ENCODE results near the gene ERGIC3.

ERGIC3 gene

DNA sequence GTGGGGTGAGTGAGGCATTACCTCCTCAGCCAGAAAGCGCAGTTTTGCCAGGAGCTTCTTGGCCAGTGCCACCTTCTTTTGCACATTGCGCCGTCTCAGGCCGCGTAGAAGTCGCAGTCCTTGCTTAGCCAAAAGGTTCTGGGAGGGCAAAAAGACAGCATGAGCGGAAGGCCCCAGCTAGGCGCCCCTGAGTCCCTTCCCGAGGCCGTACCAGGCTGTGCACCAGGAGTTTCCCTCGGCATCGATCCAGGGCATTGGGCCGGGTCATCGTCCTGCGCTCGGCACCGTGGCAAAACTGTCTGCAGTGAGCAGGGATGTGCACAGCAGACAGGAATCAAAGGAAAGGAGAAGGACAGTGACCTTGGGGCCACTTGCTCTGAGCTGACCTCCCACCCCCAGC lies 53.6 kb downstream of the ERGIC3 start:
- Histone ChIP-seq H3K4me3 (ENCODE audit: low read length) (no peak overlapping the region), H3K9me3 (ENCODE audit: control insufficient read depth, insufficient read depth, low read length) (no peaks in the 10 kb centered on the region), H3K4me1 (ENCODE audit: control insufficient read depth, insufficient read depth, low read length) (0 out of 2 replicates have a peak, but pooled peaks cover under 1% of the 10 kb centered on the region), H3K27me3 (ENCODE audit: control insufficient read depth, insufficient read depth, low read length) (peaks cover 2% of the 10 kb centered on the region; the same call in 1 of the 2 replicates), H3K27ac (ENCODE audit: low read length) (no peak overlapping the region), H3K36me3 (ENCODE audit: control insufficient read depth, insufficient read depth, low read length) (no peaks in the 10 kb centered on the region)
- WGBS (ENCODE audit: insufficient coverage, insufficient read length) = no CpG with 5 or more reads among the region's 17 CpGs
- no peak for DNase-seq (ENCODE audit: low read depth, low spot score)

DNA sequence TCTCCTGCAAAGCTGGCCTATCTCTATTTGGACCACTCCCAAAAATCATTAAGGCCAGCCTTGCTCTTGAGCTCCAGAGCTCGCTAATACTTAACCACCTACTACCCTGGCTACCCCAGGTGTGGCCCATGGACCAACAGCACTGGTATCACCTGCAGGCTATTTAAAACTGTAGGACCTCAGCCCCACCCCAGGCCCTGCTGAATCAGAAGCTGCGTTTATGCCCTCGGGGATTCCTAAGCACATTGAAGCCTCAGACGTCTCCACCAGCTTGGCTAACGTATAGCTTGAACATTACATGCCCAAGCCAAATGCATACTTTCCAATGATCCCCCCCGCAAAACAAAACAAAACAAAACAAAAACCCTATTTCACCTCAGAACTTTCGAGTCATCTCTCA lies 54.0 kb downstream of the ERGIC3 start:
- Histone ChIP-seq H3K27me3 (ENCODE audit: control insufficient read depth, insufficient read depth, low read length) (peaks cover 2% of the 10 kb centered on the region; the same call in 1 of the 2 replicates), H3K27ac (ENCODE audit: low read length) (no peak overlapping the region), H3K4me1 (ENCODE audit: control insufficient read depth, insufficient read depth, low read length) (0 out of 2 replicates have a peak, but pooled peaks cover 1% of the 10 kb centered on the region), H3K9me3 (ENCODE audit: control insufficient read depth, insufficient read depth, low read length) (no peaks in the 10 kb centered on the region), H3K4me3 (ENCODE audit: low read length) (no peak overlapping the region), H3K36me3 (ENCODE audit: control insufficient read depth, insufficient read depth, low read length) (no peaks in the 10 kb centered on the region)
- whole genome bisulfite sequencing (ENCODE audit: insufficient coverage, insufficient read length) = 98% methylated on average over 2 of the region's 7 CpGs
- no peak for DNase-seq (ENCODE audit: low read depth, low spot score)

GRCh38 chr20:35597186-35597585 lies 55.3 kb downstream of the ERGIC3 start:
- no CpG with 5 or more reads among the region's 2 CpGs for WGBS (ENCODE audit: insufficient coverage, insufficient read length)
- Histone ChIP-seq H3K27me3 (ENCODE audit: control insufficient read depth, insufficient read depth, low read length) (peaks cover 2% of the 10 kb centered on the region; the same call in 1 of the 2 replicates), H3K9me3 (ENCODE audit: control insufficient read depth, insufficient read depth, low read length) (no peaks in the 10 kb centered on the region), H3K27ac (ENCODE audit: low read length) (no peak overlapping the region), H3K4me1 (ENCODE audit: control insufficient read depth, insufficient read depth, low read length) (0 out of 2 replicates have a peak, but pooled peaks cover 1% of the 10 kb centered on the region), H3K4me3 (ENCODE audit: low read length) (no peak overlapping the region), H3K36me3 (ENCODE audit: control insufficient read depth, insufficient read depth, low read length) (no peaks in the 10 kb centered on the region)
- no peak for DNase-seq (ENCODE audit: low read depth, low spot score)

- no CpG with 5 or more reads among the region's 7 CpGs for WGBS (ENCODE audit: insufficient coverage, insufficient read length)
- H3K4me1 ChIP-seq (ENCODE audit: control insufficient read depth, insufficient read depth, low read length) = 0 out of 2 replicates have a peak, but pooled peaks cover 1% of the 10 kb centered on the region
- H3K36me3 ChIP-seq (ENCODE audit: control insufficient read depth, insufficient read depth, low read length) = no peaks in the 10 kb centered on the region
- no peaks in the 10 kb centered on the region for H3K9me3 ChIP-seq (ENCODE audit: control insufficient read depth, insufficient read depth, low read length)
- H3K27ac ChIP-seq (ENCODE audit: low read length) = no peak overlapping the region
- no peak overlapping the region for H3K4me3 ChIP-seq (ENCODE audit: low read length)
- no peak for DNase-seq (ENCODE audit: low read depth, low spot score)
- H3K27me3 ChIP-seq (ENCODE audit: control insufficient read depth, insufficient read depth, low read length) = peaks cover 5% of the 10 kb centered on the region; the same call in 1 of the 2 replicates
These were observed 56.6 kb downstream of the ERGIC3 start for GRCh38 chr20:35598476-35598875.

DNA sequence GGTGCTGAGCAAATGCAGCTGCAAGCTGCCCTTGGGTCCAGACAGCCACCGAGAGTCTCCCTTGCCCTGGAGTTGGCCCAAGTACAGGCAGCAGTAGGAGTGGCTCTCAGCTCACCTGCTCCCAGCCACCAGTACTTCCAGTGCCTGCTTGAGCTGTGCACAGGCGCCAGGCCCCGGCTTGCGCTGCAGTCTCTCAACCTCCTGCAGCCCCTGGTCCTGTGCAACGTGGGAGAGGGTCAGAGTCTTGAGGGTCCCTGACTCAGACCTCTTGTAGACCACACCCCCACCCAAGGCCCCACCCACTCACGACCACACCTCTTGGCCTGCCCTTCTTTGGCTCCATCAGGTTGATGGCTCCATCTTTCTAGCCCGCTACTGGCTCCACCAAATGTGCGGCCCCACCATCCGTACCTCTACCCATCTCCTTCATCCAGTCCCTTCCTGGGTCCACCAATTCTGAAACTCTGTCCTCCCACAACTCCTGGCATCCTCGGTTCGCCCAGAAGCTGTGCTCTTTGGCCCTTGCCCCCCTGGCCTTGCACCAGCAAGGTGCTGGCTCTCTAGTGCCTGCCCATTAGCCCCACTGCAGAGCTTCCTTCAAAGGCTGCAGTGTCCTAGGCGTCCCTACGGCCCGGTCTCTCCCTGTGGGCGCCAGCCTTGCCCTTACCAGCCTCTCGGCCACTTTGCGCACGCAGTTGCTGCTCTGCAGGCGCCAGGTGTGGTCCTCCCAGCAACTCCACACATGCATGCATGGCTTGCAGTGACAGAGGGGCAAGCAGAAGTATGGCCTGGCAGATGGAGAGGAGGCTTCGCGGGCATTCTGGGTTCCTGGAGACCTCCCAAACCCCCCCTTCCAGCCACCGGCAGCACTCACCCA lies 57.3 kb downstream of the ERGIC3 start:
- peaks cover 5% of the 10 kb centered on the region; the same call in 1 of the 2 replicates for H3K27me3 ChIP-seq (ENCODE audit: control insufficient read depth, insufficient read depth, low read length)
- H3K27ac ChIP-seq (ENCODE audit: low read length) = no peak overlapping the region
- no peaks in the 10 kb centered on the region for H3K9me3 ChIP-seq (ENCODE audit: control insufficient read depth, insufficient read depth, low read length)
- no peak overlapping the region for H3K4me3 ChIP-seq (ENCODE audit: low read length)
- no CpG with 5 or more reads among the region's 22 CpGs for WGBS (ENCODE audit: insufficient coverage, insufficient read length)
- H3K36me3 ChIP-seq (ENCODE audit: control insufficient read depth, insufficient read depth, low read length) = no peaks in the 10 kb centered on the region
- no peak for DNase-seq (ENCODE audit: low read depth, low spot score)
- 0 out of 2 replicates have a peak, but pooled peaks cover 1% of the 10 kb centered on the region for H3K4me1 ChIP-seq (ENCODE audit: control insufficient read depth, insufficient read depth, low read length)

- Histone ChIP-seq H3K4me1 (ENCODE audit: control insufficient read depth, insufficient read depth, low read length) (0 out of 2 replicates have a peak, but pooled peaks cover 1% of the 10 kb centered on the region), H3K9me3 (ENCODE audit: control insufficient read depth, insufficient read depth, low read length) (no peaks in the 10 kb centered on the region), H3K27me3 (ENCODE audit: control insufficient read depth, insufficient read depth, low read length) (peaks cover 5% of the 10 kb centered on the region; the same call in 1 of the 2 replicates), H3K4me3 (ENCODE audit: low read length) (no peak overlapping the region), H3K36me3 (ENCODE audit: control insufficient read depth, insufficient read depth, low read length) (no peaks in the 10 kb centered on the region), H3K27ac (ENCODE audit: low read length) (no peak overlapping the region)
- no CpG with 5 or more reads among the region's 9 CpGs for WGBS (ENCODE audit: insufficient coverage, insufficient read length)
- no peak for DNase-seq (ENCODE audit: low read depth, low spot score)
These were observed 57.9 kb downstream of the ERGIC3 start for GRCh38 chr20:35599776-35600120.

GRCh38 chr20:35600176-35600992 lies 58.5 kb downstream of the ERGIC3 start:
- Histone ChIP-seq H3K4me1 (ENCODE audit: control insufficient read depth, insufficient read depth, low read length) (0 out of 2 replicates have a peak, but pooled peaks cover 1% of the 10 kb centered on the region), H3K9me3 (ENCODE audit: control insufficient read depth, insufficient read depth, low read length) (no peaks in the 10 kb centered on the region), H3K27me3 (ENCODE audit: control insufficient read depth, insufficient read depth, low read length) (peaks cover 5% of the 10 kb centered on the region; the same call in 1 of the 2 replicates), H3K4me3 (ENCODE audit: low read length) (peak overlapping the region; percentile 29; the same call in 1 of the 2 replicates), H3K27ac (ENCODE audit: low read length) (no peak overlapping the region), H3K36me3 (ENCODE audit: control insufficient read depth, insufficient read depth, low read length) (no peaks in the 10 kb centered on the region)
- WGBS (ENCODE audit: insufficient coverage, insufficient read length) = no CpG with 5 or more reads among the region's 34 CpGs
- no peak for DNase-seq (ENCODE audit: low read depth, low spot score)

GRCh38 chr20:35600993-35601973 lies 59.4 kb downstream of the ERGIC3 start:
- Histone ChIP-seq H3K27me3 (ENCODE audit: control insufficient read depth, insufficient read depth, low read length) (peaks cover 5% of the 10 kb centered on the region; the same call in 1 of the 2 replicates), H3K9me3 (ENCODE audit: control insufficient read depth, insufficient read depth, low read length) (no peaks in the 10 kb centered on the region), H3K4me3 (ENCODE audit: low read length) (peak overlapping the region; percentile 29; the same call in 1 of the 2 replicates), H3K36me3 (ENCODE audit: control insufficient read depth, insufficient read depth, low read length) (no peaks in the 10 kb centered on the region), H3K4me1 (ENCODE audit: control insufficient read depth, insufficient read depth, low read length) (0 out of 2 replicates have a peak, but pooled peaks cover 1% of the 10 kb centered on the region), H3K27ac (ENCODE audit: low read length) (no peak overlapping the region)
- no CpG with 5 or more reads among the region's 103 CpGs for WGBS (ENCODE audit: insufficient coverage, insufficient read length)
- DNase-seq (ENCODE audit: low read depth, low spot score) = no peak

GRCh38 chr20:35601990-35602389 lies 60.1 kb downstream of the ERGIC3 start:
- peaks cover 5% of the 10 kb centered on the region; the same call in 1 of the 2 replicates for H3K27me3 ChIP-seq (ENCODE audit: control insufficient read depth, insufficient read depth, low read length)

More at GRCh38 chr20:35601990-35602389, 60.1 kb downstream of the ERGIC3 start:
- Histone ChIP-seq H3K9me3 (ENCODE audit: control insufficient read depth, insufficient read depth, low read length) (no peaks in the 10 kb centered on the region), H3K27ac (ENCODE audit: low read length) (no peak overlapping the region), H3K4me1 (ENCODE audit: control insufficient read depth, insufficient read depth, low read length) (0 out of 2 replicates have a peak, but pooled peaks cover 1% of the 10 kb centered on the region), H3K36me3 (ENCODE audit: control insufficient read depth, insufficient read depth, low read length) (no peaks in the 10 kb centered on the region), H3K4me3 (ENCODE audit: low read length) (peak overlapping the region; percentile 29; the same call in 1 of the 2 replicates)
- DNase-seq (ENCODE audit: low read depth, low spot score) = no peak
- WGBS (ENCODE audit: insufficient coverage, insufficient read length) = no CpG with 5 or more reads among the region's 30 CpGs
